Hematopoietic multipotent progenitor cell treated with erythropoietin and hydrocortisone succinate and interleukin-3 and kit ligand, for 17 days (in vitro differentiated cells): Measurements from ENCODE around the gene ADPRHL1.
"Not testable (repeated sequence)": the region's sequence is repeated elsewhere in the genome, so short reads cannot be mapped to it uniquely, and the experiment has no call there.

Experiments used
- DNase-seq: peaks from one replicate; pipeline ENCODE4 v3.0.0-alpha.2; 2015; ENCODE audit warnings: low spot score

ADPRHL1 gene

DNA sequence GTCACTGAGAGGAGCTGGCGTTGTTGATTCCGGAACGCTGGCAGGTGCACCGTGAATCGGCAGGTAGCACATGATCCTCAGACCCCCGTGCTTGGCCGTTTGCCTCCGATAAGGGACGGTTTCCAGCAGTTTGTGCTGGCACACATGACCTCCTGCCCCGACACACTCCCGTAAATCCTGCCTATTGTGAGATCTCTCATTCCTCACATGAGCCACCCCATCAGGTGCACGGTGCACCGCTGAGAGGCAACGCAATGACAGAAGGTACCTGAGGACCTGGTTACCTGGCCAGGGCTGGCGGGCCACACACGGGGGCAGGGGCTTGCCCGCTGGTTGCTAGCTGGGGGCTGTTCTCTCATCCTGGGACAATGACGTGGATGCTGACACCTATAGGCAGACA lies 2.1 kb upstream of the ADPRHL1 start:
- no peak for DNase-seq

- DNase-seq: no peak
Measured at GRCh38 chr13:113454936-113455335, 1.6 kb upstream of the ADPRHL1 start.

- DNase-seq: no peak
Measured at GRCh38 chr13:113452466-113452865, 822 bp downstream of the ADPRHL1 start.

GRCh38 chr13:113451951-113452421 lies 1.3 kb downstream of the ADPRHL1 start:
- no peak for DNase-seq

GRCh38 chr13:113450861-113451620 lies 2.2 kb downstream of the ADPRHL1 start:
- DNase-seq: not testable (repeated sequence)

DNA sequence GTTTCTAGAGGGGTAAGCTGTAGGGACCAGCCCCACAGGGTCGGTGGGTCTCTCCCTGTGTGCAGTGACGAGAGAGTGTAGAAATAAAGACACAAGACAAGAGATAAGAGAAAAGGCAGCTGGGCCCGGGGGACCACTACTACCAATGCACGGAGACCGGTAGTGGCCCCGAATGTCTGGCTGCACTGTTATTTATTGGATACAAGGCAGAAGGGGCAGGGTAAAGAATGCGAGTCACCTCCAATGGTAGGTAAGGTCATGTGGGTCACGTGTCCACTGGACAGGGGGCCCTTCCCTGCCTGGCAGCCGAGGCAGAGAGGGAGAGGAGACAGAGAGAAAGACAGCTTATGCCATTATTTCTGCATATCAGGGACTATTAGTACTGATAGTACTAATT lies 2.9 kb downstream of the ADPRHL1 start:
- DNase-seq: not testable (repeated sequence)

DNA sequence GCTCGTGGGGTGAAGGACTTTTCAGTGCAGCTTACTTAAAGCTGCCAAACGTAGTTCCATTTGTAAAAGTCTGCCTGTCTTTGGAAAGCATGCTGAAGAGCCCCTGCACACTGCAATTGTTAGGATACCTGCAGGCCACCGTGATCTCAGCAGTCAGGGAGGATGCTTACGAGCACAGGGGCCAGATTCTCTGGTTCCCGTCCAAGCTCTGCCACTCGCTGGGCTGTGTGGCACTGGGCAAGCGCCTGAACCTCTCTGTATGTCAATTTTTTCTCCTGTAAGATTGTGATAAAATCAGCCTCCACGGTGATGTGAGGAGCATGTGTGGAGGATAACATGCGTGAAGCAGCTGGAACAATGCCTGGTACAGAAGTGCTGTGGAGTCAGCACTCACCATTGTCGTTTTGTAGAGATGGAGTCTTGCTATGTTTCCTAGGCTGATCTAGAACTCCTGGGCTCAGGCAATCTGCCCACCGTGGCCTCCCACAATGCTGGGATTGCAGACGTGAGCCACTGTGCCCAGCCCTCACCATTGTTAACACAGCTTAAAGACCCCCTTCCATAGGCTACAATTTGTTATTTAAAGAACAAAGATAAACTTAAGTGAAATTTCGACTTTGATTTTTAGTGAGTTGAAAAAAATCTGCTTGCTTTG lies 3.5 kb downstream of the ADPRHL1 start:
- DNase-seq: no peak

DNA sequence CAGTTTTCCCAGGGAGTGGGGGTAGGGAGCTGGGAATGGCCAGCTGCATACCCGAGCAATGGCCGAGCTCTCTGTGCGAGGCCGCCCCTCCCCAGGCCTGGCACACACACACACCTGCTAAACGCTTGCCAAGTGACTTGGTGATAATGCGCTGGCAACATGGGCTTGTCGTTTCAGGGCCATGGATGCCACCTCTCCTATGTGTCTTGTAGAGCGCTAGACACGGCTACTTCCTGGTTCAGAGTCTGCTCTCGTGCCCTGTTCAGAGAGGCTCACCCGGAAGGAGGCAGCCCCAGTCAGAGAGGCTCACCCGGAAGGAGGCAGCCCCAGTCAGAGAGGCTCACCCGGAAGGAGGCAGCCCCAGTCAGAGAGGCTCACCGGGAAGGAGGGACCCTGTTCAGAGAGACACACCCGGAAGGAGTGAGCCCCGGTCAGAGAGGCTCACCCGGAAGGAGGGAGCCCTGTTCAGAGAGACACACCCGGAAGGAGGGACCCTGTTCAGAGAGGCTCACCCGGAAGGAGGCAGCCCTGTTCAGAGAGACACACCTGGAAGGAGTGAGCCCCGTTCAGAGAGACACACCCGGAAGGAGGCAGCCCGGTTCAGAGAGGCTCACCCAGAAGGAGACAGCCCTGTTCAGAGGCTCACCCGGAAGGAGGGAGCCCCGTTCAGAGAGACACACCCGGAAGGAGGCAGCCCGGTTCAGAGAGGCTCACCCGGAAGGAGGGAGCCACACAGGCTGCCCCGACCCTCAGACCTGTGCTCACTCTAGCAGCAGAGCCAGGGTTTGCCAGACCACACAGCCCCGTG lies 4.2 kb downstream of the ADPRHL1 start:
- DNase-seq: no peak

DNA sequence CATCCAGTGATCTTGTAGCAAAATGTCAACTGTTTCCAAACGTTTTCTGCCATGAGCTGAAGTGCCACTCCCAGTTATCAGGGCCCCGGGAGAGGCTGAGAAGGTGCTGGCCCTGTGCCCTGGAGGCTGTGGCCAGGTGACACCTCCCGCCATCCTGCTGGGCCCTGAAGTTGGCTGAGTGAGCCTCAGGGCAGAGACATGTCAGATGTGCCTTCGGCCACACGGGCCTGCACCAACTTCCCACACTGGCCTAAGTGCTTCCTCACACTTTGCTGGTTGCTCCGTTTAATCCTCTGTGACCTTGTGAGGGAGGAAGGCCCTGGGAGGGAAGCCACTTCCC lies 4.8 kb downstream of the ADPRHL1 start:
- no peak for DNase-seq

- no peak for DNase-seq
Measured at GRCh38 chr13:113447596-113447995, 5.7 kb downstream of the ADPRHL1 start.

GRCh38 chr13:113446488-113446854 lies 6.8 kb downstream of the ADPRHL1 start:
- no peak for DNase-seq

DNA sequence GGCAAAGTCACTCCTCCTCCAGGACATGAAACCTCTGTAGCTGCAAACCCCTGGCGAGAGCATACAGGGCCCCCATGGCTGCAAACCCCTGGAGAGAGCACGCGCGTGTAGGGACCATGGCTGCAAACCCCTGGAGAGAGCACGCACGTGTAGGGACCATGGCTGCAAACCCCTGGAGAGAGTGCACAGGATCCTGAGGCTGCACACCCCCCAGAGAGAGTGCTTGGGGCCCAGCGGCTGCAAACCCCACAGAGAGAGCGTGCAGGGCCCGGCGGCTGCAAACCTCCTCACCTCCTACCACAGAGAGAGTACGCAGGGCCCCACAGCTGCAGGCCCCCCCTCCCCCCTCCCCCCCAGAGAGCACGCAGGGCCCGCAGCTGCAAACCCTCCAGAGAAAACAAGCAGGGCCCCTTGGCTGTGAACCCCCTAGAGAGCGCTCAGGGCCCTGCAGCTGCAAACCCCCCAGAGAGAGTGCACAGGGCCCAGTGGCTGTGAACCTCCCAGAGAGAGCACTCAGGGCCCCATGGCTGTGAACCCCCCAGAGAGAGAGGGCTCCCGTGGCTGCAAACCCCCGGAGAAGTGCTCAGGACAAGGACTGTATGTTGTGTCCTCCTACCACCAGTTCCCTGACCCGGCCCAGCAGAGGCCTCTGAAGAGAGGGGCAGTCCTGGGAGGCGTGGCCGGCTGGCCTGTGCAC lies 7.3 kb downstream of the ADPRHL1 start:
- no peak for DNase-seq

DNA sequence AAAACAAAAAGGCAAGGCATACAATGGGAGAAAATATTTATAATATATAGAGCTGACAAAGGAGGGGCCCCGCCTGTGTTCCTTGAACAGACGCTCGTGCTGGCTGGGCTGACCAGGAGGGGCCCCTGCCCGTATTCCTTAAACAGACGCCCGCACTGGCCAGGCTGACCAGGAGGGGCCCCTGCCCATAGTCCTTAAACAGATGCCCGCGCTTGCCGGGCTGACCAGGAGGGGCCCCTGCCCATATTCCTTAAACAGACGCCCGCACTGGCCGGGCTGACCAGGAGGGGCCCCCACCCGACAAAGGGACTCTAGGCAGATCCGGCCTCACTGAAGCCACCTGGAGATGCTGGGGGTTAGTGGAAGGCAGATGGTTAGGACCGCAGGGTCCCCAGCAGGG lies 9.3 kb downstream of the ADPRHL1 start:
- no peak for DNase-seq

GRCh38 chr13:113442985-113443362 lies 10.3 kb downstream of the ADPRHL1 start:
- no peak for DNase-seq

DNA sequence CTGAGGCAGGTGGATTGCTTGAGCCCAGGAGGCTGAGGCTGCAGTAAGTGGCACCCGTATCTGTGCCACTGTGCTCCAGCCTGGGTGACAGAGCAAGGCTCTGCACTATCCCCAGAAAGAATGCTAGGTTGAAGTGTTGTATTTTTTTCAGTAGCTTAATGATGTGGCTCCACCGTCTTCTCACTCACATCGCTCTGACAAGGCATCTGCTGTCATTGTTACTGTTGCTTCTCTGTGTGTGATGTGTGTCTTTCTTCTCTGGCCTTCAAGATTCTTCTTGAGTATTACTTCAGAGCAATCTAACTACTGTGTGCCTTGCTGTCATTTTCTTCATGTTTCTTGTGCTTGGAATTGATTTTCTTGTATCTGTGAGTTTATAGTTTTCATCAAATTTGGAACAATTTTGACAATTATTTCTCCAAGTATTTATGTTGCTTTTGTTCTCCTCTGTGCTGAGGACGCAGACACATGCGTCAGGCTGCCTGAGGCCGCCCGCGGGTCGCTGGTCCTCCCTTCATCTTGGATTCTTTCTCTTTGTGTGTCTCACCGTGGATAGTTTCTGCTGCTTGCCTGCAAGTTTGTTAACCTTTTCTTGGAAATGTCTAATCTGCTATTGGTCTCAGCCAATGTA lies 10.8 kb downstream of the ADPRHL1 start:
- DNase-seq: no peak

DNA sequence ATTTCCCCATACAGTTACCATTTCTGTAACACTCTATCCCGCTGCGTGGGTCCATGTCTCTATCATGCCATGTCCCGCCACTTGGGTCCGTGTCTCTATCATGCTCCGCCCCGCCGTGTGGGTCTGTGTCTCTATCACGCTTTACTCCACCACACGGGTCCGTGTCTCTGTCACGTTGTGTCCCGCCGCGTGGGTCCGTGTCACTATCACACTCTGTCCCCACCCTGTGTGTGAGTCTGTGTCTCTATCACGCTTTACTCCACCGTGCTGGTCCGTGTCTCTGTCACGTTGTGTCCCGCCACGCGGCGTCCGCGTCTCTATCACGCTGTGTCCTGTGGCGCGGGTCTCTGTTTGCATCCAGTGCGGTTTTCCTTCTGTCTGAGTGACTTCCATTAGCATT lies 11.6 kb downstream of the ADPRHL1 start:
- no peak for DNase-seq

GRCh38 chr13:113437408-113438010 lies 15.8 kb downstream of the ADPRHL1 start:
- DNase-seq: no peak

- not testable (repeated sequence) for DNase-seq
Measured at GRCh38 chr13:113436866-113437265, 16.4 kb downstream of the ADPRHL1 start.

GRCh38 chr13:113435907-113436306 lies 17.4 kb downstream of the ADPRHL1 start:
- not testable (repeated sequence) for DNase-seq

- DNase-seq: no peak
Measured at GRCh38 chr13:113433391-113433916, 19.8 kb downstream of the ADPRHL1 start.
